ENCODE measurements around the gene PAQR8. TPM values are rescaled to one million over a fixed set of nuclear protein-coding genes. Genes with fewer than 3 reads are reported as not detected.

PAQR8 gene
- total and polyA plus RNA-seq, 2 of the 4 experiments (the other 2 are of a cell fraction) = 1.4 to 1.6 TPM

DNA sequence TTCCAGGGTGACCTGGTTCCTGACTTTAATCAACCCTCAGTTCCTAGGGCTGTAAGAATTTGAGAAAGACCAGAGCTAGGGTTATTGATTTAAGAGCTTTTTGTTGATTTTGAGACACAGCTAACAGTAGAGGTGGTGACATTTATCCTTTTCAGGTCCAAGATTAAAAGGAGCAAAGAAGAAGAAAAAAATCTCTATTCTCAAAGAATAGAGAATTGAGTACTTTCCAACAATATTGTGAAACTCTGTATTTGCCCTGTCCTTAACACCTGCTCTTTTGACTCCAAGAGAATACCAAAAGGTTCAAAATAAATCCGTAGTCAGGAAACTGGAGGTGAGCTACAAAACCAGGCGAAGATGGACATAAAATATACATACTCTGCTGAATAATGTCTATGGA, 7.3 kb downstream of the PAQR8 start:
- H4K8ac ChIP-seq (ENCODE audit: low read depth in 2 of 2, low read length in 2 of 2) = no peak overlapping the region
- DNase-seq = no peak
- H3K36me3 ChIP-seq (ENCODE audit: control insufficient read depth, insufficient read depth, low read length) = peaks cover 2% of the 10 kb centered on the region; the same call in 1 of the 2 replicates
- no peak overlapping the region for H2BK20ac ChIP-seq (ENCODE audit: low read depth, low read length)
- TF ChIP-seq ELK1 (IDR thresholded peaks at IDR 0.05; ENCODE audit: borderline replicate concordance, low read depth, low read length) = no peak
- no peak for TF ChIP-seq BHLHE40 (IDR thresholded peaks at IDR 0.05; ENCODE audit: low read depth, low read length)
- TF ChIP-seq SMC3 (IDR thresholded peaks at IDR 0.05; ENCODE audit: low read depth, low read length) = no peak
- TF ChIP-seq CHD1 (IDR thresholded peaks at IDR 0.05; ENCODE audit: low read depth, low read length) = no peak
- TF ChIP-seq RFX5 (IDR thresholded peaks at IDR 0.05; ENCODE audit: low read depth, low read length) = no peak
- TF ChIP-seq NFE2L2 (IDR thresholded peaks at IDR 0.05; ENCODE audit: low read depth, low read length) = no peak
- TF ChIP-seq CEBPB (IDR thresholded peaks at IDR 0.05; ENCODE audit: low read depth, low read length) = no peak
- TF ChIP-seq, protein P1, sequence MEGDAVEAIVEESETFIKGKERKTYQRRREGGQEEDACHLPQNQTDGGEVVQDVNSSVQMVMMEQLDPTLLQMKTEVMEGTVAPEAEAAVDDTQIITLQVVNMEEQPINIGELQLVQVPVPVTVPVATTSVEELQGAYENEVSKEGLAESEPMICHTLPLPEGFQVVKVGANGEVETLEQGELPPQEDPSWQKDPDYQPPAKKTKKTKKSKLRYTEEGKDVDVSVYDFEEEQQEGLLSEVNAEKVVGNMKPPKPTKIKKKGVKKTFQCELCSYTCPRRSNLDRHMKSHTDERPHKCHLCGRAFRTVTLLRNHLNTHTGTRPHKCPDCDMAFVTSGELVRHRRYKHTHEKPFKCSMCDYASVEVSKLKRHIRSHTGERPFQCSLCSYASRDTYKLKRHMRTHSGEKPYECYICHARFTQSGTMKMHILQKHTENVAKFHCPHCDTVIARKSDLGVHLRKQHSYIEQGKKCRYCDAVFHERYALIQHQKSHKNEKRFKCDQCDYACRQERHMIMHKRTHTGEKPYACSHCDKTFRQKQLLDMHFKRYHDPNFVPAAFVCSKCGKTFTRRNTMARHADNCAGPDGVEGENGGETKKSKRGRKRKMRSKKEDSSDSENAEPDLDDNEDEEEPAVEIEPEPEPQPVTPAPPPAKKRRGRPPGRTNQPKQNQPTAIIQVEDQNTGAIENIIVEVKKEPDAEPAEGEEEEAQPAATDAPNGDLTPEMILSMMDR (conservative IDR thresholded peaks at IDR 0.05; ENCODE audit: low read depth, low read length) = no peak
- TF ChIP-seq MXI1 (IDR thresholded peaks at IDR 0.05; ENCODE audit: borderline replicate concordance, low read depth, low read length) = no peak
- no peak for TF ChIP-seq USF2 (IDR thresholded peaks at IDR 0.05; ENCODE audit: low read depth, low read length)
- TF ChIP-seq RAD21 (IDR thresholded peaks at IDR 0.05; ENCODE audit: low read length) = no peak
- no peak for TF ChIP-seq POLR2A (IDR thresholded peaks at IDR 0.05; ENCODE audit: low read depth, low read length)
- ATAC-seq (ENCODE audit: low read depth) = no peak
- intact Hi-C loops (cut with micrococcal nuclease) (no loop called here), in situ Hi-C loops (cut with MboI; ENCODE audit: low sequenced_read_pairs) (no loop called here), dilution Hi-C loops (cut with HindIII; ENCODE audit: low sequenced_read_pairs, unreplicated experiment) (no loop called here)
- no peak overlapping the region for H4K91ac ChIP-seq (ENCODE audit: insufficient read depth, low read depth, low read length)
- no peaks in the 10 kb centered on the region for H3K4me1 ChIP-seq (ENCODE audit: control insufficient read depth, insufficient read depth, low read length)
- CTCF ChIA-PET = no interaction called here
- no peak overlapping the region for H3K4ac ChIP-seq (ENCODE audit: low read depth, low read length)
- no peaks in the 10 kb centered on the region for H3K27me3 ChIP-seq (ENCODE audit: control insufficient read depth, insufficient read depth, low read length)
- H3K14ac ChIP-seq (replicated peaks; ENCODE audit: low read depth, low read length) = no peak overlapping the region
- WGBS, 2 experiments (ENCODE audit: extremely low coverage in 2 of 2, insufficient read length in 1 of 2) = no CpG with 5 or more reads among the region's 2 CpGs
- H3K23ac ChIP-seq (ENCODE audit: low read depth, low read length) = no peak overlapping the region
- H3K4me3 ChIP-seq (ENCODE audit: insufficient read depth, low read depth, low read length) = no peak overlapping the region
- no peak overlapping the region for H3K18ac ChIP-seq (ENCODE audit: low read depth, low read length)
- no peaks in the 10 kb centered on the region for H3K9me3 ChIP-seq (ENCODE audit: control insufficient read depth, insufficient read depth, low read length)
- no peak overlapping the region for H3K27ac ChIP-seq (ENCODE audit: insufficient read depth, low read length)
- H3K9ac ChIP-seq (ENCODE audit: low read depth, low read length) = no peak overlapping the region
- BruUV-seq (replicated peaks) = no TSS peak
- no peak overlapping the region for H4K5ac ChIP-seq (ENCODE audit: low read depth, low read length)
- H2AK5ac ChIP-seq (ENCODE audit: low read depth, low read length) = no peak overlapping the region
- H2AFZ ChIP-seq (replicated peaks; ENCODE audit: low read length, poor library complexity) = no peak overlapping the region
- H2BK5ac ChIP-seq (ENCODE audit: low read depth, low read length, poor library complexity, severe bottlenecking) = no peak overlapping the region
- H2AK9ac ChIP-seq (replicated peaks; ENCODE audit: low read depth, low read length, poor library complexity) = no peak overlapping the region
- H4K20me1 ChIP-seq (ENCODE audit: insufficient read depth, low read length) = no peaks in the 10 kb centered on the region
- no peak overlapping the region for H3K56ac ChIP-seq (ENCODE audit: extremely low read depth, insufficient read depth, low read length)
- no peaks in the 10 kb centered on the region; the same call in 1 of the 2 replicates for H3K9me1 ChIP-seq (ENCODE audit: insufficient read depth, low read length)
- POLR2A ChIA-PET (ENCODE audit: unreplicated experiment) = no interaction called here
- no peaks in the 10 kb centered on the region for H3K79me1 ChIP-seq (ENCODE audit: low read depth in 1 of 2, low read length in 2 of 2)
- no peak overlapping the region for H2BK120ac ChIP-seq (ENCODE audit: low read depth, low read length)
- H3K4me2 ChIP-seq (ENCODE audit: low read depth, low read length) = no peak overlapping the region
- no peak overlapping the region for H2BK15ac ChIP-seq (ENCODE audit: low read depth, low read length)
